ENCODE results near the gene MORN5. TPM values are rescaled to one million over a fixed set of nuclear protein-coding genes. Genes with fewer than 3 reads are reported as not detected.

MORN5 gene
- total and polyA plus RNA-seq, 2 donors (not counting 1 experiment from before 2014, with no cell fraction given): not detected

GRCh38 chr9:122125509-122126330 is 34.0 kb upstream of the MORN5 start:
- H3K9me3 Mint-ChIP-seq (ENCODE audit: insufficient read depth): no peaks in the 10 kb centered on the region
- ChIA-PET CTCF (interaction anchor here (0.8 to 15.1 kb wide), 28 partner anchors 9 to 686 kb away, joined by 3 to 323 read pairs (median 6); partner anchors contain the start of gene PTGS1), POLR2A (interaction anchor here (1.8 kb wide), 1 partner anchor 225 kb away, joined by 5 read pairs; no protein-coding TSS in a partner anchor)
- Histone ChIP-seq H2AFZ (ENCODE audit: insufficient read depth, low read depth, low read length, poor library complexity, severe bottlenecking) (peak overlapping the region; percentile 54), H3K27ac (ENCODE audit: low read length in 2 of 2) (no peak overlapping the region), H4K20me1 (ENCODE audit: control insufficient read depth, insufficient read depth, low read length, poor library complexity, severe bottlenecking) (no peaks in the 10 kb centered on the region), H3K4me3 (ENCODE audit: control extremely low read depth in 1 of 5, extremely low read depth in 1 of 5, insufficient read depth in 1 of 5, low read depth in 2 of 5, low read length in 4 of 5) (no peak overlapping the region), H3K36me3 (replicated peaks in 1 of 2; ENCODE audit: control extremely low read depth in 1 of 2, control insufficient read depth in 1 of 2, extremely low read depth in 1 of 2, insufficient read depth in 2 of 2, low read length in 1 of 2) (no peaks in the 10 kb centered on the region), H3K4me1 (ENCODE audit: control insufficient read depth in 2 of 2, insufficient read depth in 2 of 2, low read length in 2 of 2) (peaks cover 17 to 26% of the 10 kb centered on the region in 2 donors), H3K9ac (ENCODE audit: low read length) (no peak overlapping the region), H3K9me3 (ENCODE audit: control extremely low read depth in 1 of 3, control insufficient read depth in 2 of 3, insufficient read depth in 1 of 3, low read length in 2 of 3) (peaks cover 0 to 6% (median 0%) of the 10 kb centered on the region in 3 donors), H3K4me2 (replicated peaks; ENCODE audit: low read depth, low read length, poor library complexity, severe bottlenecking) (peak overlapping the region; percentile 62), H3K79me2 (ENCODE audit: control insufficient read depth, insufficient read depth, low read length) (no peaks in the 10 kb centered on the region), H3K27me3 (replicated peaks in 1 of 4; ENCODE audit: control extremely low read depth in 1 of 4, control insufficient read depth in 3 of 4, insufficient read depth in 4 of 4, low read length in 3 of 4) (peaks cover 0 to 40% (median 22%) of the 10 kb centered on the region in 4 experiments)
- ATAC-seq (ENCODE audit: low read depth) (no peak), DNase-seq (peak; percentile 31)
- no peak overlapping the region for H3K27ac Mint-ChIP-seq
- no peak overlapping the region for H3K4me3 Mint-ChIP-seq
- peaks cover 13% of the 10 kb centered on the region for H3K4me1 Mint-ChIP-seq
- no peak for TF ChIP-seq EZH2 (IDR thresholded peaks at IDR 0.05; ENCODE audit: borderline replicate concordance, insufficient read depth, low read depth, low read length, poor library complexity, severe bottlenecking)
- TF ChIP-seq CTCF (IDR thresholded peaks at IDR 0.05): peak; percentile 51
- intact Hi-C loops (cut with micrococcal nuclease): loop anchor here (1.0 to 10.0 kb wide), 3 partner anchors 328 to 1259 kb away; no protein-coding TSS in a partner anchor
- peaks cover 61% of the 10 kb centered on the region for H3K27me3 Mint-ChIP-seq
- 76% methylated on average over 20 of the region's 21 CpGs for WGBS (ENCODE audit: insufficient coverage)
